CD4-positive, alpha-beta T cell treated with Interferon gamma for 1 hour (primary cell): ENCODE data around the gene FOXP1.

Experiments used
- DNase-seq: peaks from one replicate; pipeline ENCODE4 v3.0.0-alpha.2; 2020

The FOXP1 gene

GRCh38 chr3:71562938-71563337, 20.6 kb downstream of the FOXP1 start:
- no peak for DNase-seq

- DNase-seq: no peak
Measured at GRCh38 chr3:71560665-71561064, 22.9 kb downstream of the FOXP1 start.

GRCh38 chr3:71559578-71560162, 23.9 kb downstream of the FOXP1 start:
- DNase-seq: no peak

GRCh38 chr3:71559021-71559420, 24.5 kb downstream of the FOXP1 start:
- DNase-seq: no peak

- DNase-seq: no peak
Measured at GRCh38 chr3:71554649-71555048, 28.9 kb downstream of the FOXP1 start.

DNA sequence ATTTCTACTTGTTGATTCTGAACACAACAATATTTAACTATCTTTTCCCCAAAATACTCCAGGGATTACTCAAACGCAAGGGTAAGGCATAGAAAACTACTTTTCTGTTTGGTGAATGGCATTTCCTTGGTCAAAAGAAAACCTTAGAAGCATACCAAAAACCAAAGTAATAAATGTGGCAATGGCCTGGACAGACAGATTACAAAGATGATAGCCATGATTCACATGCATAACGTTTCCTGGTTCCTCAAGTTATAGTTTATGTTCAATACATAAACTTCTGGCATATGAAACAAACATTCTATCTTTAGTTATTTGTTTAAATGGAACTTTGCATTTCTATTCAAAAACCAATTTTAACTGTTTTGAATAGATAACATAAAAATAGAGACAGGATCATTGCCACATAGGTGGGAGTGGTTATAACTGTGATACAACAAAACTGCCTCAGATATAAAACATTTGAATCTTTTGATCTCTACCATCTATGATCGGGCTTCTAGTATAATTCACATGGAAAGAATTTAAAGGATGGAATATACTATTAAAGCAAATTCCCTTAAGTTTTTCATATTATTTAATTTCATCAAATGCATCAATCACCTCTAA, 32.1 kb downstream of the FOXP1 start:
- no peak for DNase-seq

GRCh38 chr3:71549951-71550350, 33.6 kb downstream of the FOXP1 start:
- no peak for DNase-seq

- no peak for DNase-seq
Measured at GRCh38 chr3:71548705-71549384, 34.7 kb downstream of the FOXP1 start.

- DNase-seq: no peak
Measured at GRCh38 chr3:71547249-71548198, 36.0 kb downstream of the FOXP1 start.

GRCh38 chr3:71546821-71547220, 36.7 kb downstream of the FOXP1 start:
- DNase-seq: no peak

DNA sequence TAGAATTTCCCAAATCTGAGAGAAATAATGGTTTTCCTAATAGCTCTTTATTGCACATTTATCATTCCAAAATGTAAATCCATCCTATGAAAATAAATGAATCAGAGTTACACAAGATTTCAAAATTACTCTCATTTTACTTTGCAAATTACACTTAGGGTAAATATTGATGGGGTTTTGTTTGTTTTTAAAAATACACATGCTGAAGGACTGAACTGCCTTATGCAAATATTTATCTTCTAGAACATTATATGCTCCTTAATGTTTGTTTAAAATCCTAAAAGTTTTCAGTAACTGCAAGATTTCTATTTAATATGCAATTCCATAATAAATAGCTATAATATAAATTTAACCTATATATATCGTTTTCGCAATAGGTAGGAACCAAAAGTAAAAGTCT, 38.2 kb downstream of the FOXP1 start:
- DNase-seq: no peak

DNA sequence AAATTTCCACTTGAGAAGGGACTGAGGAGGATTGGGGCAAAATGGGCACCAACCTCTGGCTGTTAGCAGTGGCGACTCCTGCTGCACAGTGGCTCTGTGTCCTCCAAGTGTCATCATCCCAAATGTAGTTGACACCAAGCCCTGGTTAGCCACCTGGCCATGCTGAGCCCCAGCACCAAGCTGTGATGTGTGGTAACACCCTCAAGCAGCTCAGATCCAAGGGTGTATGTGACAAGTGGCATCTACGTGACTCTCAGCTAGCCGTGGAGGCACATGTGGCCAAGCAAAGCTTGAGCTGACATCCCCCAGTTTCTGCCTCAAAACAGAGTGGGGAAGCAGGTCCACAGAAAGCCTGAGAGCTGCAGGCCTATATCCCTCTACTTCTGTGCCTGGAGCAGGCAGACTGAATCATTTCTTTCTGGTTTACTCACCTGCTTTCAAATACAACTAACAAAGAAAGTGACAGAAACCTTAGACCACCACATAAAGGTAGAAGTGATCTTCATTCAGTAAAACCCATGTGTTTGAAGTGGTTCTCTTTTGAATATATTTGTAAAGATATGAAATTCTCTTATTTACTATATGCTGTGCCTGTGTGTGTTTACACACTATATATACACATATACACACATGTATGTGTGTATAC, 40.0 kb downstream of the FOXP1 start:
- DNase-seq: no peak

- DNase-seq: peak; percentile 53
Measured at GRCh38 chr3:71542521-71543370, 40.8 kb downstream of the FOXP1 start.

GRCh38 chr3:71541313-71541712, 42.2 kb downstream of the FOXP1 start:
- no peak for DNase-seq

- no peak for DNase-seq
Measured at GRCh38 chr3:71537211-71537611, 46.3 kb downstream of the FOXP1 start.

DNA sequence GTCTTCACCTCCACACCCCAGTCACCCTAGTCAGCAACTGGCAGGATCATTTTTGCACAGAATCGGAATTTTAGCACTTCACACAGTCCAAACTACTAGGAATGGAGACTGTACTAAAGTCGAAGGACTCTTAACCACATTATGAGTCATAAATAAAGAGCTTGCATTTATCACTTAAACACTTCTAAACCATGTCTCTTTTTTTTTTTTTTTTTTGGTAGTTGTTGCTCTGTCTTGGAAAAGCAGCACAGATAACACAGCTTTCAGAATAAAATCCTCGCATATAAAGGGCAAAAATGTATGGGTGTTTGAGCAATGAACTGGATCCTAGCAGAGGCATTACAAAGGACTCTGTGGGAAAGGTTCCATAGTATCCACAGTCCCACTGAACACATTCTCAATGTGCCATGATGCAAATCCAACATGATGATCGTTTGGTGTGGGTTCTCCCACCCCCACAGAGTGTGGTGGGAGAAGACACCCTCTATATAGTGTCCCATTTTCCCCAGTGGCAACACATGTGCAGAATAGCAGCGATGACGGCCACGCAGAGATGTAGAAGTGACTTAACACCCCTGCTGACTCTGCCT, 47.1 kb downstream of the FOXP1 start:
- no peak for DNase-seq

DNA sequence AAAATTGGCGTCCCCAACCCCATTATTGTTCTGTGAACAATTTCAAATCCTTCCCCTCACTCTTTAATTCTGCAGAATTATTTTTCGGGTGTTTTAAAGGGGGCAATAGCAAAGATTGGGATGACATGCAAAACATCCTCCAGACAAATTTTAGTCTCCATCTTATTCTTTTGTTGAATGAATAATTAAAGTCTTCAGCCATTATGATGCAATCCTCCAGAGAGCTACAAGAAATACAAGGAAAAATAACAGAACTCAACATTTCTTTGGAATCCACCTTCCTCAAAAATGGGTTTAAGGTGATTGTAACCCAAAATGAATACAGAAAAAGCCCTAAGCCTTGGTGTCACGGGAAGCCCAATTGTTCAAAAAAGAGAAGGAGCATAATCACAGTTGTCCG, 49.9 kb downstream of the FOXP1 start:
- DNase-seq: no peak

- DNase-seq: no peak
Measured at GRCh38 chr3:71532639-71533395, 50.7 kb downstream of the FOXP1 start.

DNA sequence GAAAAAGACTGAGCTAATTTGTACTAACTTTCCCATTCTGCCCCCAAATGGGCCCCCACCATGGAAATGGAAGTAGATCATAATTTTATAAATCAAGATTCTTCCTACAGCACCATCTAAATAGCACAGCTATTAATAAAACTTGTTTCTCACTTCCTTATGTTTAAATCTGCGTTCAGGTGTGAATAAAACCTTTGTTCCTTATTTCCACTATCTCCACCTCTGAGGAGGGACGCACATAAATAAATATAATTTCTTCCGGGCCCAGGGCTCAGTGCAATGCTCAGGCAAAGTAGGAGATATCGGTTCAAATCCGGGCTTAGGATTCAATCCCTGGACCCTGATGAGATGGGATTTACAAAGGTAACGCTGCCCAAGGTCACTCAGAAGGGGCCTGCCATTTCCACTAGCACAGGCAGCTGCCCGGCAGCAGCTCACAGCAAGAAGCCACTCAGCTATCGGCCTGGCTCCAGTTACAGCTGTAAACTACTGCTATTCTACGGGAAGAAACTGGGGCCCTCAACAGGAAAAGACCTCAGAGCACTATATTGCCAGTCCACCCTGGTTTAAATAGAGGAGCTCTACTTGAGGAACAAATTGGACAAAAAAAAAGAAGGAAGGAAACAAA, 52.5 kb downstream of the FOXP1 start:
- no peak for DNase-seq

GRCh38 chr3:71528816-71529215, 54.7 kb downstream of the FOXP1 start:
- no peak for DNase-seq
